H1 (cell line): ENCODE measurements around the gene ZNF213. TPM values are rescaled to one million over a fixed set of nuclear protein-coding genes. Genes with fewer than 3 reads are reported as not detected.

ENCODE experiments used
- CTCF ChIA-PET: fragments of 300-600 bp; sonication (Branson Sonifier 250); formaldehyde crosslinking; loops from one replicate; lab custom pipeline; 2021; ENCODE audit not compliant: partially characterized antibody; lab: Charles Lee
- POLR2A ChIA-PET: fragments of 300-600 bp; sonication (Branson Sonifier 250); formaldehyde crosslinking; loops from one replicate; lab custom pipeline; 2021; ENCODE audit warnings: inconsistent platforms; ENCODE audit not compliant: partially characterized antibody; lab: Charles Lee
- DNase-seq, 2 experiments: peaks; one replicate each; pipeline versions ENCODE4 v3.0.0 to v3.0.0-alpha.2; 2010 to 2022; ENCODE audit warnings: low spot score in 2 of 2, low read depth in 1 of 2, mixed read lengths in 1 of 2
- FAIRE-seq: peaks from 2 replicates; lab custom pipeline; 2011; peaks lifted over from hg19 to GRCh38; lab: Jason Lieb, UNC
- H2AFZ ChIP-seq: 2 replicates; pipeline ENCODE4 v1.8.1; 2012; ENCODE audit warnings: low read length, inconsistent platforms
- H2AK5ac ChIP-seq: 2 replicates; pipeline ENCODE4 v1.6.1; 2013; ENCODE audit warnings: low read depth, low read length
- H2BK120ac ChIP-seq: replicated peaks from 2 replicates; pipeline ENCODE3; 2013; ENCODE audit warnings: low read depth, low read length, inconsistent platforms
- H2BK12ac ChIP-seq: 2 replicates; pipeline ENCODE4 v1.6.1; 2013; ENCODE audit warnings: low read depth, low read length
- H2BK15ac ChIP-seq: 2 replicates; pipeline ENCODE4 v1.6.1; 2013; ENCODE audit warnings: low read length
- H2BK20ac ChIP-seq: 2 replicates; pipeline ENCODE4 v1.6.1; 2013; ENCODE audit warnings: low read length
- H2BK5ac ChIP-seq: 2 replicates; pipeline ENCODE4 v1.6.1; 2013; ENCODE audit warnings: low read depth, low read length
- H3K14ac ChIP-seq: 2 replicates; pipeline ENCODE4 v1.6.1; 2013; ENCODE audit warnings: inconsistent platforms; ENCODE audit not compliant: insufficient read length
- H3K18ac ChIP-seq: 2 replicates; pipeline ENCODE4 v1.6.1; 2013; ENCODE audit warnings: low read length; ENCODE audit errors: extremely low read depth
- H3K23ac ChIP-seq: 2 replicates; pipeline ENCODE4 v1.6.1; 2013; ENCODE audit warnings: inconsistent platforms; ENCODE audit not compliant: insufficient read length
- H3K23me2 ChIP-seq: 2 replicates; pipeline ENCODE4 v1.6.1; 2013; ENCODE audit warnings: low read depth, low read length
- H3K27ac ChIP-seq: 2 replicates; pipeline ENCODE4 v1.6.1; 2011; ENCODE audit warnings: low read depth, low read length, inconsistent platforms
- H3K27me3 ChIP-seq, 4 experiments: replicated peaks in 1 of 4; 1 replicate in 1 of 4; 2 replicates in 3 of 4; pipeline versions ENCODE4 v1.6.1 to v1.8.1; 2011 to 2013; ENCODE audit warnings: low read length in 3 of 4, mild to moderate bottlenecking in 3 of 4, inconsistent platforms in 2 of 4, mixed read lengths in 2 of 4, moderate library complexity in 1 of 4; ENCODE audit not compliant: control insufficient read depth in 3 of 4, insufficient read depth in 3 of 4; ENCODE audit errors: extremely low read depth in 1 of 4
- H3K36me3 ChIP-seq, 4 experiments: 2 replicates each; pipeline versions ENCODE4 v1.6.1 to v1.8.1; 2011 to 2013; ENCODE audit warnings: mild to moderate bottlenecking in 4 of 4, low read length in 3 of 4, moderate library complexity in 2 of 4, control low read depth in 1 of 4, inconsistent platforms in 1 of 4; ENCODE audit not compliant: insufficient read depth in 4 of 4, control insufficient read depth in 2 of 4
- H3K4ac ChIP-seq: replicated peaks from 2 replicates; pipeline ENCODE3; 2013; ENCODE audit warnings: low read length, low read depth, mixed read lengths, inconsistent platforms; ENCODE audit not compliant: insufficient read length
- H3K4me1 ChIP-seq, 4 experiments: replicated peaks in 1 of 4; 1 replicate in 1 of 4; 2 replicates in 3 of 4; pipeline versions ENCODE4 v1.6.1 to v1.8.1; 2011 to 2013; ENCODE audit warnings: low read length in 3 of 4, inconsistent platforms in 2 of 4, mixed read lengths in 1 of 4; ENCODE audit not compliant: insufficient read depth in 4 of 4, control insufficient read depth in 3 of 4
- H3K4me2 ChIP-seq, 2 experiments: 2 replicates each; pipeline versions ENCODE4 v1.6.1 to v1.8.1; 2011 to 2013; ENCODE audit warnings: low read depth in 2 of 2, low read length in 2 of 2, control low read depth in 1 of 2, inconsistent platforms in 1 of 2, mild to moderate bottlenecking in 1 of 2; ENCODE audit not compliant: insufficient read depth in 1 of 2
- H3K4me3 ChIP-seq, 4 experiments: fragments of 200-600, 300-600 bp in 1 of 4; sonication (generic), shearing (Covaris generic), sonication (Bioruptor Twin) in 1 of 4; 2 replicates each; pipeline versions ENCODE4 v1.5.1 to v1.8.1; 2011 to 2016; ENCODE audit warnings: low read length in 4 of 4, low read depth in 3 of 4, control low read depth in 2 of 4, inconsistent platforms in 2 of 4, mild to moderate bottlenecking in 2 of 4, mixed read lengths in 1 of 4, moderate library complexity in 1 of 4; ENCODE audit not compliant: insufficient read depth in 2 of 4; ENCODE audit errors: extremely low read depth in 1 of 4
- H3K56ac ChIP-seq: replicated peaks from 2 replicates; pipeline ENCODE3; 2013; ENCODE audit warnings: low read depth, mild to moderate bottlenecking, mixed read lengths, low read length, inconsistent platforms; ENCODE audit not compliant: insufficient read length
- H3K79me1 ChIP-seq: 2 replicates; pipeline ENCODE4 v1.6.1; 2013; ENCODE audit warnings: low read depth, low read length, control low read depth
- H3K79me2 ChIP-seq, 2 experiments: 2 replicates each; pipeline versions ENCODE4 v1.6.1 to v1.8.1; 2012 to 2013; ENCODE audit warnings: low read length in 2 of 2, mild to moderate bottlenecking in 2 of 2, inconsistent platforms in 1 of 2; ENCODE audit not compliant: insufficient read depth in 2 of 2, control insufficient read depth in 1 of 2
- H3K9ac ChIP-seq, 4 experiments: replicated peaks in 1 of 4; 1 replicate in 1 of 4; 2 replicates in 3 of 4; pipeline versions ENCODE4 v1.6.1 to v1.8.1; 2011 to 2013; ENCODE audit warnings: low read depth in 3 of 4, low read length in 3 of 4, control low read depth in 2 of 4, mild to moderate bottlenecking in 2 of 4, moderate library complexity in 2 of 4, inconsistent platforms in 1 of 4; ENCODE audit errors: extremely low read depth in 1 of 4
- H3K9me3 ChIP-seq, 2 experiments: 2 replicates each; pipeline versions ENCODE4 v1.6.1 to v1.8.1; 2012 to 2013; ENCODE audit warnings: mild to moderate bottlenecking in 2 of 2, moderate library complexity in 2 of 2, control low read depth in 1 of 2, inconsistent platforms in 1 of 2, low read depth in 1 of 2, low read length in 1 of 2, mixed read lengths in 1 of 2; ENCODE audit not compliant: insufficient read depth in 2 of 2
- H4K20me1 ChIP-seq, 2 experiments: replicated peaks in 1 of 2; 2 replicates each; pipeline versions ENCODE3 to v1.8.1; 2011 to 2013; ENCODE audit warnings: inconsistent platforms in 2 of 2, low read length in 2 of 2, mild to moderate bottlenecking in 1 of 2; ENCODE audit not compliant: insufficient read depth in 2 of 2, control insufficient read depth in 1 of 2
- H4K5ac ChIP-seq: 2 replicates; pipeline ENCODE4 v1.6.1; 2013; ENCODE audit warnings: low read length, low read depth, mixed read lengths, inconsistent platforms; ENCODE audit not compliant: insufficient read length
- H4K8ac ChIP-seq: 2 replicates; pipeline ENCODE4 v1.8.0; 2013; ENCODE audit warnings: mild to moderate bottlenecking, moderate library complexity, low read length, inconsistent platforms; ENCODE audit not compliant: insufficient read depth; ENCODE audit errors: extremely low read depth
- H4K91ac ChIP-seq: replicated peaks from 2 replicates; pipeline ENCODE3; 2013; ENCODE audit warnings: low read length, mixed read lengths, inconsistent platforms; ENCODE audit not compliant: insufficient read length
- BACH1 ChIP-seq: IDR thresholded peaks from 2 replicates; pipeline ENCODE4 v1.6.1; 2012; ENCODE audit warnings: low read length, improper control_type of control experiment
- CTBP2 ChIP-seq: IDR thresholded peaks from 2 replicates; pipeline ENCODE4 v1.7.0; 2011; ENCODE audit warnings: borderline replicate concordance, mild to moderate bottlenecking, moderate library complexity, mixed read lengths, low read length; ENCODE audit not compliant: insufficient read depth, insufficient read length
- JUND ChIP-seq: IDR thresholded peaks from 2 replicates; pipeline ENCODE4 v1.6.1; 2011; ENCODE audit warnings: mild to moderate bottlenecking, improper control_type of control experiment, low read length
- KDM1A ChIP-seq: fragments of 200-600, 300-600 bp; sonication (generic); IDR thresholded peaks from 2 replicates; pipeline ENCODE4 v1.7.1; 2016; ENCODE audit warnings: mild to moderate bottlenecking, low read length, borderline replicate concordance
- SIN3A ChIP-seq, 2 experiments: IDR thresholded peaks in 1 of 2; conservative IDR thresholded peaks in 1 of 2; 2 replicates each; pipeline ENCODE4 v1.6.1; 2011 to 2012; ENCODE audit warnings: low read length in 2 of 2, improper control_type of control experiment in 1 of 2, low read depth in 1 of 2, mild to moderate bottlenecking in 1 of 2
- WGBS, 2 experiments: shearing (Covaris generic) in 1 of 2; methylation state at CpG; one replicate each; pipeline versions ENCODE4 v1.1.6 to v1.1.7; 2013 to 2015; ENCODE audit warnings: low lambda C conversion rate in 2 of 2, mixed read lengths in 2 of 2, inconsistent platforms in 1 of 2, low coverage in 1 of 2, missing lambda C conversion rate in 1 of 2; ENCODE audit not compliant: insufficient replicate concordance in 2 of 2, insufficient coverage in 1 of 2, insufficient read length in 1 of 2; ENCODE audit errors: extremely low coverage in 1 of 2, missing lambda C conversion rate in 1 of 2; 5-methylcytosine and 5-hydroxymethylcytosine counted together
- polyA plus RNA-seq, 7 experiments: library from polyadenylated mRNA; depleted of rRNA in 3 of 7; stranded (reverse) in 5 of 7; unstranded in 2 of 7; fragments of >200 nt in 5 of 7; fragments of 200-250 nt in 2 of 7; gene quantifications; 1 replicate in 5 of 7; 2 replicates in 1 of 7; 4 replicates in 1 of 7; pipeline versions ENCODE4 v1.2.1 to v1.2.3, GENCODE V29; 2011 to 2013; ENCODE audit warnings: missing spikeins in 2 of 7, mixed read lengths in 2 of 7
- total RNA-seq: library from RNA; stranded (reverse); fragmentation: NEBNext Ultra II Directional; extraction: Animal tissue kit (Norgen Biotek cat#: 25700); gene quantifications from 2 replicates; pipeline ENCODE4 v1.2.1, GENCODE V29; 2021
- TF ChIP-seq, protein P1 (sequence below), 3 experiments: IDR thresholded peaks; 1 replicate in 2 of 3; 2 replicates in 1 of 3; pipeline versions ENCODE4 v1.5.1 to v1.6.1; 2011; ENCODE audit warnings: low read length in 3 of 3, mild to moderate bottlenecking in 3 of 3, inconsistent platforms in 2 of 3, low read depth in 1 of 3, moderate library complexity in 1 of 3; ENCODE audit not compliant: insufficient read depth in 1 of 3; ENCODE audit errors: control extremely low read depth in 1 of 3

The ZNF213 gene
- total and polyA plus RNA-seq, 2 of the 8 experiments (the other 6 are each of a cell fraction or from before 2014, with no cell fraction given): 1.6 to 6.9 TPM

DNA sequence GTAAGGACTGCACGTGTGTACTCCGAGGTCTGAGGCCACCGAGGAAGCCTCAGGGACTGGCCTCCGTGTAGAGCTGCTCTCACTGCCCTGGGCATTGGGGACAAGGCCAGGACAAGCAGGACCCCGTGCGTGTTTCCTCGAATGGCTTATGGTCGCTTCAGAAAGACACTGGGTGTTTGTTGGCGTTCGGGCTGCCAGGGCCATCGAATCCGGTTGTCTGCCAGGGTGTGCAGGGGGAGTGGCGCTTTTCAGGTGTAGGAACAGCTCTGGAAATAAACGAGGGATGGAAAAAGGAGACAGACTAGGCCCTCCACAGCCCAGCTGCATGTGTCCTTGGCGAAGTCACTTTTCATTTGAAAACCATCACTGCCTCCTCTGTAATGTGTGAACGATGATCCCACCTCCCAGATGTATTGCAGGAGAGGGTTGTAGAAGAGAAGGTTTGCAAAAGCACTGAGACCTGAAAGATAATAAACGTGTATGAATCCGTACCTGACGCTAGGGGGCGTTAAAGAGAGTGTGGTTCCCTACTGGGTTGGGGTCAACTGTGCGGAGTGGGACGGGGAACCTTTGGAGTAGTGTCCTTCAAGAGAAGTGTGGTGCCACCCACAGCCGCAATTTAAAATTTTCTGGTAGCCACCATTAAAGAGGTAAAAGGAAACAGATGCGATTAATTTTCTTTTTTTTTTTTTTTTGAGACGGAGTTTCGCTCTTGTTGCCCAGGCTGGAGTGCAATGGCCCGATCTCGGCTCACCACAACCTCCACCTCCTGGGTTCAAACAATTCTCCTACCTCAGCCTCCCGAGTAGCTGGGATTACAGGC, 33.6 kb upstream of the ZNF213 start:
- Histone ChIP-seq H2BK12ac (peak overlapping the region; percentile 51; the same call in 1 of the 2 replicates), H2AK5ac (peak overlapping the region; percentile 78; the same call in 1 of the 2 replicates), H3K4me3 (peak overlapping the region in 1 of 4 experiments; percentile 30; a peak in 2 of 8 replicates), H3K4me2 (peak overlapping the region; percentile 7 to 82; a peak in 3 of 4 replicates), H3K27me3 (no peaks in the 10 kb centered on the region), H3K9me3 (no peaks in the 10 kb centered on the region), H4K20me1 (peaks cover 0 to 3% of the 10 kb centered on the region in 2 experiments), H3K27ac (peak overlapping the region; percentile 32; the same call in 1 of the 2 replicates), H3K14ac (no peak overlapping the region), H3K18ac (peak overlapping the region; percentile 89), H2BK5ac (peak overlapping the region; percentile 95), H3K56ac (no peak overlapping the region), H4K8ac (0 out of 2 replicates have a peak overlapping the region, but pooled peaks have one; percentile 29), H3K79me2 (peaks cover 8 to 27% of the 10 kb centered on the region in 2 experiments; a peak in 3 of 4 replicates), H4K91ac (peak overlapping the region; percentile 77), H3K4ac (peak overlapping the region; percentile 47), H2AFZ (no peak overlapping the region), H2BK120ac (peak overlapping the region; percentile 77), H3K23me2 (peaks cover 19% of the 10 kb centered on the region), H3K36me3 (peaks cover 0 to 7% (median 0%) of the 10 kb centered on the region in 4 experiments; a peak in 2 of 8 replicates), H2BK20ac (peak overlapping the region; percentile 91; the same call in 1 of the 2 replicates), H3K79me1 (peaks cover 3% of the 10 kb centered on the region; the same call in 1 of the 2 replicates), H4K5ac (peak overlapping the region; percentile 44), H2BK15ac (peak overlapping the region; percentile 34), H3K23ac (no peak overlapping the region), H3K4me1 (peaks cover 14 to 29% (median 18%) of the 10 kb centered on the region in 4 experiments), H3K9ac (peak overlapping the region in 1 of 4 experiments; percentile 20; a peak in 2 of 7 replicates)
- 56% methylated on average over 29 of the region's 29 CpGs; no CpG with 5 or more reads in 1 of the 2 experiments for WGBS, 2 experiments
- FAIRE-seq (peak; percentile 77), DNase-seq (peak in 1 of 2 experiments; percentile 68)
- ChIA-PET CTCF (interaction anchor here (0.7 to 36.8 kb wide), 14 partner anchors 8 to 73 kb away, joined by 3 to 619 read pairs (median 8); partner anchors contain the start of genes IL32, ZNF205 and ZNF213), POLR2A (interaction anchor here (0.8 to 15.4 kb wide), 23 partner anchors 8 to 946 kb away, joined by 3 to 169 read pairs (median 5); partner anchors contain the start of genes HCFC1R1, IL32, THOC6 and TNFRSF12A)
- TF ChIP-seq KDM1A: no peak
- TF ChIP-seq, protein P1, sequence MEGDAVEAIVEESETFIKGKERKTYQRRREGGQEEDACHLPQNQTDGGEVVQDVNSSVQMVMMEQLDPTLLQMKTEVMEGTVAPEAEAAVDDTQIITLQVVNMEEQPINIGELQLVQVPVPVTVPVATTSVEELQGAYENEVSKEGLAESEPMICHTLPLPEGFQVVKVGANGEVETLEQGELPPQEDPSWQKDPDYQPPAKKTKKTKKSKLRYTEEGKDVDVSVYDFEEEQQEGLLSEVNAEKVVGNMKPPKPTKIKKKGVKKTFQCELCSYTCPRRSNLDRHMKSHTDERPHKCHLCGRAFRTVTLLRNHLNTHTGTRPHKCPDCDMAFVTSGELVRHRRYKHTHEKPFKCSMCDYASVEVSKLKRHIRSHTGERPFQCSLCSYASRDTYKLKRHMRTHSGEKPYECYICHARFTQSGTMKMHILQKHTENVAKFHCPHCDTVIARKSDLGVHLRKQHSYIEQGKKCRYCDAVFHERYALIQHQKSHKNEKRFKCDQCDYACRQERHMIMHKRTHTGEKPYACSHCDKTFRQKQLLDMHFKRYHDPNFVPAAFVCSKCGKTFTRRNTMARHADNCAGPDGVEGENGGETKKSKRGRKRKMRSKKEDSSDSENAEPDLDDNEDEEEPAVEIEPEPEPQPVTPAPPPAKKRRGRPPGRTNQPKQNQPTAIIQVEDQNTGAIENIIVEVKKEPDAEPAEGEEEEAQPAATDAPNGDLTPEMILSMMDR (IDR thresholded peaks at IDR 0.05; ENCODE audit: control extremely low read depth in 1 of 3, insufficient read depth in 1 of 3, low read depth in 1 of 3, low read length in 3 of 3): peak; percentile 65 to 85 (median 69)
- 0 out of 2 replicates have a peak, but pooled peaks have one; percentile 9 for TF ChIP-seq JUND
- no peak for TF ChIP-seq SIN3A (conservative IDR thresholded peaks at IDR 0.05 in 1 of 2, IDR thresholded peaks at IDR 0.05 in 1 of 2; ENCODE audit: low read depth in 1 of 2, low read length in 2 of 2)
- TF ChIP-seq BACH1: peak; percentile 34; the same call in 1 of the 2 replicates
- TF ChIP-seq CTBP2: no peak
